ES-I3 (cell line): ENCODE data around the gene PSMB7.

Experiments used
- H3K36me3 ChIP-seq: 2 replicates; pipeline ENCODE4 v1.6.1; 2013; ENCODE audit warnings: mild to moderate bottlenecking, low read length, control low read depth, moderate library complexity; ENCODE audit not compliant: insufficient read depth
- H3K4me1 ChIP-seq: 2 replicates; pipeline ENCODE4 v1.6.1; 2013; ENCODE audit warnings: mild to moderate bottlenecking, control low read depth, low read length; ENCODE audit not compliant: insufficient read depth
- H3K9ac ChIP-seq: 2 replicates; pipeline ENCODE4 v1.6.1; 2013; ENCODE audit warnings: low read depth, mild to moderate bottlenecking, low read length, moderate library complexity
- H3K9me3 ChIP-seq: 2 replicates; pipeline ENCODE4 v1.6.1; 2013; ENCODE audit warnings: mild to moderate bottlenecking, low read length, moderate library complexity; ENCODE audit not compliant: control insufficient read depth, insufficient read depth

The PSMB7 gene

DNA sequence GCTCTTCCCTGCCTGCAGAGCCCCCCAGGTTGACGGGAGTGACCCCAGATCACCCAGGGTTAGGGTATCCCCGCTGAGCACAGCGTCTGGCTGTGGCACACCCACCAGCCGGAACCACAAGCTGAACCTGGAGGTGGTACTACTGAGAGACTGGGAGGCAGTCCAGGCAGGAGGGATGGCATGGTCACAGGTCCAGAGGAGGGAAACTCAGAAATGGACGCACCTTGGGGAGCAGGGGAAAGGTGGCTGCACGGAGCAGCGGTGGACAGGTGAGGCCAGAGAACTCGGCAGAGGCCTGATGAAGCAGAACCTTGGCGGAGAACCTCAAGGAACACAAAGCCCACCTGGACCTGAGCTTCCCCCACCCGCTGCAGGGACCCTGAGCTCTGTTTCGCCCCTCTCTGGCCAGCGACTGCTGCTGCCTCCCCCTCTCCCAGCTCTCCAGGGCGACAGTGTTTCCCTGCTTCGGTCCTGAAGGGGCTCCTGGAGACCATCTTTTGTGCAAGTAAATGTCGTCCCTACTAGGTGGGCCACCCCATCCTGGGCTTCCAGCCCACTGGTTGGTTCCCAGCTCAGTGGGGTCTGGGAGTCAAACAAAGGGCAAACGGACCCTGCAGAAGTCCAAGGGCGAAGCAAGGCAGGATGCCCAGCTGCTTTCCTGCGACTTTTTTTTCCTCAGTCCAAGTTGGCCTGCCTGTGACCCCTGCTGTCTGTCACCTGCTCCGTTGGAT is 35.9 kb upstream of the PSMB7 start:
- Histone ChIP-seq H3K36me3 (no peaks in the 10 kb centered on the region), H3K4me1 (peaks cover 9% of the 10 kb centered on the region; the same call in 1 of the 2 replicates), H3K9me3 (no peaks in the 10 kb centered on the region), H3K9ac (peak overlapping the region; percentile 44; the same call in 1 of the 2 replicates)

GRCh38 chr9:124450241-124450924 is 35.1 kb upstream of the PSMB7 start, which contains the start of gene ADGRD2:
Gene ADGRD2 (plus strand): TSS chr9:124450451. CDS start chr9:124451667, 1,216 bp downstream.
- Histone ChIP-seq H3K36me3 (no peaks in the 10 kb centered on the region), H3K9ac (peak within 1 kb of the TSS; percentile 44; the same call in 1 of the 2 replicates)

DNA sequence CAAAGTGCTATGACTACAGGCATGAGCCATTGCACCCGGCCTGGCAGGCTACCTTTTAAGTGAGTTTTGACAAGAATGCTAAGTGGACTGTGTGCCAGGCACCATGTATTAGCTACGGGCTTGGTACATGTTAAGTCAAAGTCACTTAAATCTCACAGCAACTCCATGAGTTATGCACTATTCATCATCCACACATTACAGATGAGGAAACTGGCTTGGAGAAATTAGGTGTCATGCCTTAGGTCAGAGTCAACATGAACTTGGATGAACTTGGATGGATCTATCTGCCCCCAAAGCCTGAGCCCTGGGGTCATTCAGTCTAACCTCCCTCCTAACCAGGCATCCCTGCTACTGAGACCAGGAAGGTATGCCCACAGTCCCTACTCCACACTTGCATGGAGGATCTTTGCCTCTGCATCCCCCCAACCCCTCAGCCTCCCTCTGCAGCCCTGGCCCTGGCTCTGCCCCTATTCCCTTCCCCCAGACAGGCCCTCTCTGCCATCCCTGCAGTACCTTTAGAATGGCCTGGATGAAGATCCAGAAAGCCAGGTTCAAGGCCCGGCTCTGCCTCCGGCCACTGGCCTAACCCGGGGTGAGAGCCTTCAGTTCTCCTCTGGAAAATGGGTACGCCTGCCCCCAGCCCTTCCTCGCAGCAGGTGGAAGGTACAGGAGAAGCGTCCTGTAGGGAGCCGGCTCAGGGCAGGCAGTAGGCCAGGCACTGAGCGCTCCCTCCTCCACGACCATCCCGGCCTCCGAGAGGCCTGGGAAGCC is 34.3 kb upstream of the PSMB7 start:
- H3K9me3 ChIP-seq, result no peaks in the 10 kb centered on the region
- H3K9ac ChIP-seq, result no peak overlapping the region
- H3K36me3 ChIP-seq, result no peaks in the 10 kb centered on the region
- H3K4me1 ChIP-seq, result peaks cover 9% of the 10 kb centered on the region; the same call in 1 of the 2 replicates

More at GRCh38 chr9:124450241-124450924, 35.1 kb upstream of the PSMB7 start, which contains the start of gene ADGRD2:
- H3K4me1 ChIP-seq, result peaks cover 9% of the 10 kb centered on the region; the same call in 1 of the 2 replicates
- H3K9me3 ChIP-seq, result no peaks in the 10 kb centered on the region

- no peaks in the 10 kb centered on the region for H3K36me3 ChIP-seq
- H3K4me1 ChIP-seq, result peaks cover 9% of the 10 kb centered on the region; the same call in 1 of the 2 replicates
- H3K9ac ChIP-seq, result no peak overlapping the region
- H3K9me3 ChIP-seq, result no peaks in the 10 kb centered on the region
These were observed 32.8 kb upstream of the PSMB7 start for GRCh38 chr9:124448019-124448418.

- Histone ChIP-seq H3K4me1 (peaks cover 9% of the 10 kb centered on the region; the same call in 1 of the 2 replicates), H3K9ac (no peak overlapping the region), H3K9me3 (no peaks in the 10 kb centered on the region), H3K36me3 (no peaks in the 10 kb centered on the region)
These were observed 32.0 kb upstream of the PSMB7 start for GRCh38 chr9:124447297-124447661.

GRCh38 chr9:124444166-124444565 is 28.9 kb upstream of the PSMB7 start:
- no peaks in the 10 kb centered on the region for H3K4me1 ChIP-seq
- no peak overlapping the region for H3K9ac ChIP-seq
- H3K36me3 ChIP-seq, result no peaks in the 10 kb centered on the region
- H3K9me3 ChIP-seq, result no peaks in the 10 kb centered on the region

- Histone ChIP-seq H3K9me3 (no peaks in the 10 kb centered on the region), H3K9ac (no peak overlapping the region), H3K36me3 (no peaks in the 10 kb centered on the region), H3K4me1 (no peaks in the 10 kb centered on the region)
These were observed 28.4 kb upstream of the PSMB7 start for GRCh38 chr9:124443625-124444024.

DNA sequence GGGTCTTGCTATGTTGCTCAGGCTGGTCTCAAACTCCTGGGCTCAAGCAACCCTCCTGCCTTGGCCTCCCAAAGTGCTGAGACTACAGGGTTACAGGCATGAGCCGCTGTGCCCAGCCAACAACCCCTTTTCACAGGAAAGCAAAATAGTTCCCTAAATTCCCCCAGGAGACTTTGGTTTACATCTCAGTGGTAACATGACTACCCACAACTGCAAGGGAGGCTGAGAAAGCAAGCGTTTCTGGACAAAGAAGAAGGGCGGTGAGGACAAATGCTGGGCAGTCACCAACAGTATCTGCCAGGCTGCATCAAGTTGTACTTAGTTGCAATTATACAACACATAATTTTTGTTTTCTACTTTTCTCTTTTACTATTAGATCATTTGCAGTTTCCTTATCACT is 27.6 kb upstream of the PSMB7 start:
- no peaks in the 10 kb centered on the region for H3K4me1 ChIP-seq
- H3K9ac ChIP-seq, result no peak overlapping the region
- no peaks in the 10 kb centered on the region for H3K9me3 ChIP-seq
- H3K36me3 ChIP-seq, result no peaks in the 10 kb centered on the region

DNA sequence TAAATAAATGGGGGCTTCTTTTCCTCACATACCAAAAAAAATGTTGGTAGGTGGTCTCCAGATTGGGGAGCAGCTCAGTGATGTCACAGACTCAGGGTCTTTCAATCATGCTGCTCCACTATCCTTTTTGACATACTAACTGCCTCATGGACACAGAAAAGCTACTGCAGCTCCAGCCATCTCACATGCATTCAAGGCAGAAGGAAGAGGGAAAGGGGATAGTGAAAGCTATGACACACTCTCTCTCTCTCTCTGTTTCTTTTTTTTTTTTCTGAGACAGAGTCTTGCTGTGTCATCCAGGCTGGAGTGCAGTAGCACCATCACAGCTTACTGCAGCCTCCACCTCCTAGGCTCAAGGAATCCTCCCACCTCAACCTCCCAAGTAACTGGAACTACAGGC is 27.1 kb upstream of the PSMB7 start:
- H3K36me3 ChIP-seq, result no peaks in the 10 kb centered on the region
- no peak overlapping the region for H3K9ac ChIP-seq
- no peaks in the 10 kb centered on the region for H3K4me1 ChIP-seq
- H3K9me3 ChIP-seq, result no peaks in the 10 kb centered on the region

DNA sequence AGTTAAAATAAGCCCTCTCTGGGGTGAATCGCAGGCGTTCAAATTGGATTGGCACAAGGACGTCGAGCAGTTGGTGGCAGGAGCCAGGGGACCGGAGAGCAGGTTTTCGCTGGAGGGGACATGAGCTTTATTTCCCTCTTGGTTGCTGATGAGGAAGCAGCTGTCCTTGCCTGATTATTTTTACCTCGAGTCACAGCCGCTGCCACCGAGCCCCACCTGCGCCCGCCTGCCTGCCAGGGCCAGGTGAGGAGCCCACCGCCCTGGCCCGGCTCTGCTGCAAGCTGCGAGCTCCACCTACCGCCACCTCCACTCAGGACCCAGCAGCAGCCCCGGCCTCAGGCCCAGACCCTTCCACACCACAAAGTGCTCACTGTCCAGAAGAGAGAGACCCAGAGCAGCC is 26.0 kb upstream of the PSMB7 start:
- Histone ChIP-seq H3K9ac (no peak overlapping the region), H3K4me1 (no peaks in the 10 kb centered on the region), H3K36me3 (no peaks in the 10 kb centered on the region)

GRCh38 chr9:124440786-124441185 is 25.5 kb upstream of the PSMB7 start:
- Histone ChIP-seq H3K9me3 (no peaks in the 10 kb centered on the region), H3K9ac (no peak overlapping the region), H3K4me1 (no peaks in the 10 kb centered on the region), H3K36me3 (no peaks in the 10 kb centered on the region)

More for the DNA sequence above, 26.0 kb upstream of the PSMB7 start:
- H3K9me3 ChIP-seq, result no peaks in the 10 kb centered on the region

GRCh38 chr9:124439686-124440243 is 24.5 kb upstream of the PSMB7 start:
- Histone ChIP-seq H3K9me3 (no peaks in the 10 kb centered on the region), H3K36me3 (no peaks in the 10 kb centered on the region), H3K9ac (no peak overlapping the region), H3K4me1 (no peaks in the 10 kb centered on the region)

DNA sequence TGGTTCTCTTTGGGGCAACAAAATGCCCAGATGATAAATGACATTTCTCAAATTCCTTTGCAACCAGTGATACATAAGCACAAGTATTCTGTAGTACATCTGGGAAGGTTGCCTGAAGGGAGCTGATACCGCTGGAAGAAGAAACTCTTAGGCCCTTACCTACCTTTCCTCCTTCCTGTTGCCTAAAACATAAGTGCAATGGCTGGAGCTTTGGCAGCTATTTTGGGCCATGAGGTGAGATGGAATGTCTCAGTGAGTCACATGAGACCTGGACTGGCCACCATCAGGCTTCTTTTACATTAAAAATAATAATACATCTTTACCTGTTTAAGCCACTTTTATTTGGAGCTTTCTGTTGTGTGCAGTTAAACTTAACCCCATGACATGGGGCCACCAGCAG is 23.8 kb upstream of the PSMB7 start:
- no peak overlapping the region for H3K9ac ChIP-seq

DNA sequence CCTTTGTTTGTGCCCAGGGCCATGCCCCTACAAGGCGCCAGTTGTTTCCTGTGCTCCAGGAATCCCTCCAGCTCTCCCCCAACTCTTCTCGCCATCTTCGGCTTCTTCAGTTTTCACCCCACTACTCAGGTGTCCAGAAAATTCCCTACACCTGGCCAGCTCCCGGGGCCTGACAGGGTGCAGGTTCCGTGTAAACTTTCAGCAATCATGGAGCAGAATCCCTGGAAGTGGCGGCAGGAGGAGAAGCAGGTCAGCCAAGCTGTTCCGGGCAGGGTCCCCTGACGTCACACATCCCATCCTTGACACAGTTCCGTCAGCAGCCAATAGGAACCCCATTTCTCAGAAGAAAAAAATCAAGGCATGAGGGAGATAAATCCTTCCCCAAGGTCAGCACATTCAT is 22.8 kb upstream of the PSMB7 start:
- Histone ChIP-seq H3K9me3 (no peaks in the 10 kb centered on the region), H3K36me3 (no peaks in the 10 kb centered on the region), H3K9ac (no peak overlapping the region), H3K4me1 (no peaks in the 10 kb centered on the region)

More for the DNA sequence above, 23.8 kb upstream of the PSMB7 start:
- no peaks in the 10 kb centered on the region for H3K4me1 ChIP-seq
- H3K36me3 ChIP-seq, result no peaks in the 10 kb centered on the region
- no peaks in the 10 kb centered on the region for H3K9me3 ChIP-seq
